ENCODE measurements around the gene YWHAE. TPM values are rescaled to one million over a fixed set of nuclear protein-coding genes. Genes with fewer than 3 reads are reported as not detected.

Gene YWHAE
- total RNA-seq, 1 experiment from 2014 or later = 537 TPM

DNA sequence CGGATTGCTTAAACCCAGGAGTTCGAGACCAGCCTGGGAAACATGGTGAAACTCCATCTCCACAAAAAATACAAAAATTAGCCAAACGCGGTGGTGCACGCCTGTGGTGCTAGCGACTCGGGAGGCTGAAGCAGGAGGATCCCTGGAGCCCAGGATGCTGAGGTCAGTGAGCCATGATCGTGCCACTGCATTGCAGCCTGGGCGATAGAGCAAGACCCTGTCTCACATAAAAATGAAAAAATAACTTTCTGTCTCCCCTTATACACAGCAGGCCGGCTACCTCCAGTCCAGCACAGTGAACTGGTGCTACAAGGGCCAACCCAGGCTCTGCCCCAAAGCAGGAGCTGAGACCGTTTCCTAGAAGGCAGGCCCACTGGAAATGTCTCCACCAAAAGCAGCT is 59.7 kb downstream of the YWHAE start:
- Histone ChIP-seq H3K4me3 (ENCODE audit: low read depth in 2 of 2, low read length in 2 of 2) (no peak overlapping the region), H3K27me3 (ENCODE audit: control insufficient read depth, insufficient read depth, low read length) (no peaks in the 10 kb centered on the region), H3K27ac (ENCODE audit: low read length) (no peak overlapping the region), H3K36me3 (ENCODE audit: control insufficient read depth, insufficient read depth, low read length) (peaks cover 18% of the 10 kb centered on the region), H3K9me3 (ENCODE audit: control insufficient read depth, insufficient read depth, low read depth, low read length) (no peaks in the 10 kb centered on the region), H3K4me1 (ENCODE audit: control insufficient read depth, insufficient read depth, low read length) (no peaks in the 10 kb centered on the region)
- DNase-seq (ENCODE audit: low read depth, low spot score) (no peak), ATAC-seq (no peak)
- POLR2A ChIA-PET = no interaction called here
- CTCF ChIA-PET = interaction anchor here (1.2 kb wide), 1 partner anchor 25 kb away, joined by 3 read pairs; no protein-coding TSS in a partner anchor
- BruUV-seq (replicated peaks) = no TSS peak
- in situ Hi-C loops (cut with HindIII; ENCODE audit: low pct_unique_long_range_greater_than_20kb, low sequenced_read_pairs) = no loop called here
- intact Hi-C loops (cut with micrococcal nuclease; ENCODE audit: unreplicated experiment) = no loop called here
- TF ChIP-seq, protein P1, sequence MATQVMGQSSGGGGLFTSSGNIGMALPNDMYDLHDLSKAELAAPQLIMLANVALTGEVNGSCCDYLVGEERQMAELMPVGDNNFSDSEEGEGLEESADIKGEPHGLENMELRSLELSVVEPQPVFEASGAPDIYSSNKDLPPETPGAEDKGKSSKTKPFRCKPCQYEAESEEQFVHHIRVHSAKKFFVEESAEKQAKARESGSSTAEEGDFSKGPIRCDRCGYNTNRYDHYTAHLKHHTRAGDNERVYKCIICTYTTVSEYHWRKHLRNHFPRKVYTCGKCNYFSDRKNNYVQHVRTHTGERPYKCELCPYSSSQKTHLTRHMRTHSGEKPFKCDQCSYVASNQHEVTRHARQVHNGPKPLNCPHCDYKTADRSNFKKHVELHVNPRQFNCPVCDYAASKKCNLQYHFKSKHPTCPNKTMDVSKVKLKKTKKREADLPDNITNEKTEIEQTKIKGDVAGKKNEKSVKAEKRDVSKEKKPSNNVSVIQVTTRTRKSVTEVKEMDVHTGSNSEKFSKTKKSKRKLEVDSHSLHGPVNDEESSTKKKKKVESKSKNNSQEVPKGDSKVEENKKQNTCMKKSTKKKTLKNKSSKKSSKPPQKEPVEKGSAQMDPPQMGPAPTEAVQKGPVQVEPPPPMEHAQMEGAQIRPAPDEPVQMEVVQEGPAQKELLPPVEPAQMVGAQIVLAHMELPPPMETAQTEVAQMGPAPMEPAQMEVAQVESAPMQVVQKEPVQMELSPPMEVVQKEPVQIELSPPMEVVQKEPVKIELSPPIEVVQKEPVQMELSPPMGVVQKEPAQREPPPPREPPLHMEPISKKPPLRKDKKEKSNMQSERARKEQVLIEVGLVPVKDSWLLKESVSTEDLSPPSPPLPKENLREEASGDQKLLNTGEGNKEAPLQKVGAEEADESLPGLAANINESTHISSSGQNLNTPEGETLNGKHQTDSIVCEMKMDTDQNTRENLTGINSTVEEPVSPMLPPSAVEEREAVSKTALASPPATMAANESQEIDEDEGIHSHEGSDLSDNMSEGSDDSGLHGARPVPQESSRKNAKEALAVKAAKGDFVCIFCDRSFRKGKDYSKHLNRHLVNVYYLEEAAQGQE (IDR thresholded peaks at IDR 0.05; ENCODE audit: insufficient read depth in 1 of 2, low read depth in 2 of 2, low read length in 1 of 2) = no peak
- TF ChIP-seq TCF7L2 (IDR thresholded peaks at IDR 0.05; ENCODE audit: low read depth, low read length) = no peak
- TF ChIP-seq POLR2AphosphoS5 (IDR thresholded peaks at IDR 0.05; ENCODE audit: low read depth, low read length) = no peak
- TF ChIP-seq, protein P2, sequence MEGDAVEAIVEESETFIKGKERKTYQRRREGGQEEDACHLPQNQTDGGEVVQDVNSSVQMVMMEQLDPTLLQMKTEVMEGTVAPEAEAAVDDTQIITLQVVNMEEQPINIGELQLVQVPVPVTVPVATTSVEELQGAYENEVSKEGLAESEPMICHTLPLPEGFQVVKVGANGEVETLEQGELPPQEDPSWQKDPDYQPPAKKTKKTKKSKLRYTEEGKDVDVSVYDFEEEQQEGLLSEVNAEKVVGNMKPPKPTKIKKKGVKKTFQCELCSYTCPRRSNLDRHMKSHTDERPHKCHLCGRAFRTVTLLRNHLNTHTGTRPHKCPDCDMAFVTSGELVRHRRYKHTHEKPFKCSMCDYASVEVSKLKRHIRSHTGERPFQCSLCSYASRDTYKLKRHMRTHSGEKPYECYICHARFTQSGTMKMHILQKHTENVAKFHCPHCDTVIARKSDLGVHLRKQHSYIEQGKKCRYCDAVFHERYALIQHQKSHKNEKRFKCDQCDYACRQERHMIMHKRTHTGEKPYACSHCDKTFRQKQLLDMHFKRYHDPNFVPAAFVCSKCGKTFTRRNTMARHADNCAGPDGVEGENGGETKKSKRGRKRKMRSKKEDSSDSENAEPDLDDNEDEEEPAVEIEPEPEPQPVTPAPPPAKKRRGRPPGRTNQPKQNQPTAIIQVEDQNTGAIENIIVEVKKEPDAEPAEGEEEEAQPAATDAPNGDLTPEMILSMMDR (IDR thresholded peaks at IDR 0.05) = no peak
- no peak for TF ChIP-seq SIN3A (IDR thresholded peaks at IDR 0.05; ENCODE audit: borderline replicate concordance, insufficient read depth, low read depth, low read length)

DNA sequence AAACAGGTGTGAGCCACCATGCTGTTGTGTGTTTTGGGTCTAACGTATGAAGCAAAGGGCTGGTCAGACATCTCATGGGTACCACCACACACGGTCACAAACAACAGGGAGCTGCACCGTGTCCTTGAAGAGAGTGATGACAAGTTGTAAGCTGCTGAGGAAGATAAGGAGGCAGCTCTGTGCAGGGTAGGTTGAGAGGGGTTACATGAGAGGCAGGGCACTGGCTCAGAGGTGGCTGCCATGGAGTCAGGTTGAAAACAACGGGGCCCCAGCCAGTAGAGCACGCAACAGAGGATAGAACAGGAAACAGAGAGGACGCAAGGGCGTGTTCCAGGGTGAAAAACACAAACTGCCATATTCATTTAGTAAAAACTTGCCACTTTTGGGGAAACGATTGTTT is 68.3 kb downstream of the YWHAE start:
- no peak for DNase-seq (ENCODE audit: low read depth, low spot score)
- H3K4me1 ChIP-seq (ENCODE audit: control insufficient read depth, insufficient read depth, low read length) = no peaks in the 10 kb centered on the region
- BruUV-seq (replicated peaks) = no TSS peak
- ATAC-seq = no peak
- in situ Hi-C loops (cut with HindIII; ENCODE audit: low pct_unique_long_range_greater_than_20kb, low sequenced_read_pairs) = no loop called here
- TF ChIP-seq TCF7L2 (IDR thresholded peaks at IDR 0.05; ENCODE audit: low read depth, low read length) (no peak), SIN3A (IDR thresholded peaks at IDR 0.05; ENCODE audit: borderline replicate concordance, insufficient read depth, low read depth, low read length) (no peak), POLR2AphosphoS5 (IDR thresholded peaks at IDR 0.05; ENCODE audit: low read depth, low read length) (no peak)
- TF ChIP-seq, protein P2 (IDR thresholded peaks at IDR 0.05) = no peak
- TF ChIP-seq, protein P1 (IDR thresholded peaks at IDR 0.05; ENCODE audit: insufficient read depth in 1 of 2, low read depth in 2 of 2, low read length in 1 of 2) = no peak
- POLR2A ChIA-PET = no interaction called here
- no peak overlapping the region for H3K27ac ChIP-seq (ENCODE audit: low read length)
- CTCF ChIA-PET = interaction anchor here (0.6 kb wide), 1 partner anchor 16 kb away, joined by 4 read pairs; no protein-coding TSS in a partner anchor
- H3K27me3 ChIP-seq (ENCODE audit: control insufficient read depth, insufficient read depth, low read length) = no peaks in the 10 kb centered on the region
- H3K36me3 ChIP-seq (ENCODE audit: control insufficient read depth, insufficient read depth, low read length) = no peaks in the 10 kb centered on the region
- H3K9me3 ChIP-seq (ENCODE audit: control insufficient read depth, insufficient read depth, low read depth, low read length) = no peaks in the 10 kb centered on the region
- no peak overlapping the region for H3K4me3 ChIP-seq (ENCODE audit: low read depth in 2 of 2, low read length in 2 of 2)
- intact Hi-C loops (cut with micrococcal nuclease; ENCODE audit: unreplicated experiment) = loop anchor here (2.0 kb wide), 1 partner anchor 55 kb away; no protein-coding TSS in a partner anchor

Measured in Panc1 (cell line).